Colon (tissue), 2 donors: ENCODE results near the gene ZNF598.

Source experiments
- FAIRE-seq: peaks from 2 replicates; lab custom pipeline; 2012; peaks lifted over from hg19 to GRCh38; lab: Jason Lieb, UNC
- donor health status: control.
- donor health status: control.

Gene ZNF598

GRCh38 chr16:2006317-2006716, 3.3 kb downstream of the ZNF598 start:
- FAIRE-seq, result no peak

GRCh38 chr16:2005646-2006045, 4.0 kb downstream of the ZNF598 start:
- no peak for FAIRE-seq

GRCh38 chr16:2004795-2005517, 4.7 kb downstream of the ZNF598 start:
- no peak for FAIRE-seq

- FAIRE-seq, result no peak
These were observed 5.6 kb downstream of the ZNF598 start for GRCh38 chr16:2003827-2004641.

GRCh38 chr16:2003231-2003826, 6.3 kb downstream of the ZNF598 start:
- FAIRE-seq, result no peak

GRCh38 chr16:2002406-2003230, 7.0 kb downstream of the ZNF598 start:
- FAIRE-seq, result no peak

- FAIRE-seq, result no peak
These were observed 7.9 kb downstream of the ZNF598 start for GRCh38 chr16:2001456-2002355.

- no peak for FAIRE-seq
These were observed 8.6 kb downstream of the ZNF598 start for GRCh38 chr16:2001035-2001434.

GRCh38 chr16:1999866-2000514, 9.6 kb downstream of the ZNF598 start:
- FAIRE-seq, result no peak

GRCh38 chr16:1998852-1999801, 10.5 kb downstream of the ZNF598 start:
- no peak for FAIRE-seq

- no peak for FAIRE-seq
These were observed 11.2 kb downstream of the ZNF598 start for GRCh38 chr16:1998360-1998835.

GRCh38 chr16:1997494-1998359, 11.9 kb downstream of the ZNF598 start:
- FAIRE-seq, result no peak

GRCh38 chr16:1993731-1994131, 15.9 kb downstream of the ZNF598 start:
- FAIRE-seq, result no peak

- no peak for FAIRE-seq
These were observed 16.8 kb downstream of the ZNF598 start for GRCh38 chr16:1992704-1993317.

GRCh38 chr16:1991948-1992703, 17.5 kb downstream of the ZNF598 start:
- no peak for FAIRE-seq

GRCh38 chr16:1991588-1991947, 18.1 kb downstream of the ZNF598 start:
- no peak for FAIRE-seq

GRCh38 chr16:1991135-1991551, 18.5 kb downstream of the ZNF598 start:
- FAIRE-seq, result no peak
